ENCODE results near the gene RBFOX2.
"Not testable (repeated sequence)": the region's sequence is repeated elsewhere in the genome, so short reads cannot be mapped to it uniquely, and the experiment has no call there.

The RBFOX2 gene

GRCh38 chr22:35995348-35995747 lies 33.3 kb downstream of the RBFOX2 start:
- Histone ChIP-seq H3K36me3 (no peaks in the 10 kb centered on the region), H3K4me3 (ENCODE audit: low read depth, low read length) (no peak overlapping the region), H3K27me3 (ENCODE audit: insufficient read depth, low read depth, severe bottlenecking) (no peaks in the 10 kb centered on the region), H3K27ac (no peak overlapping the region), H3K9me3 (ENCODE audit: severe bottlenecking) (peaks cover 3% of the 10 kb centered on the region)
- DNase-seq = no peak
- no peak for TF ChIP-seq CTCF (IDR thresholded peaks at IDR 0.05; ENCODE audit: low read depth, low read length)

GRCh38 chr22:35993727-35994126 lies 34.9 kb downstream of the RBFOX2 start:
- H3K27me3 ChIP-seq (ENCODE audit: insufficient read depth, low read depth, severe bottlenecking); H3K27ac ChIP-seq; H3K4me3 ChIP-seq (ENCODE audit: low read depth, low read length); H3K9me3 ChIP-seq (ENCODE audit: severe bottlenecking); H3K36me3 ChIP-seq; DNase-seq: not testable (repeated sequence)

- Histone ChIP-seq H3K4me3 (ENCODE audit: low read depth, low read length) (no peak overlapping the region), H3K27ac (no peak overlapping the region), H3K27me3 (ENCODE audit: insufficient read depth, low read depth, severe bottlenecking) (no peaks in the 10 kb centered on the region), H3K36me3 (no peaks in the 10 kb centered on the region), H3K9me3 (ENCODE audit: severe bottlenecking) (peaks cover 3% of the 10 kb centered on the region)
- no peak for DNase-seq
- TF ChIP-seq CTCF (IDR thresholded peaks at IDR 0.05; ENCODE audit: low read depth, low read length) = no peak
These were observed 35.4 kb downstream of the RBFOX2 start for GRCh38 chr22:35993048-35993714.

- TF ChIP-seq CTCF (IDR thresholded peaks at IDR 0.05; ENCODE audit: low read depth, low read length) = no peak
These were observed 37.5 kb downstream of the RBFOX2 start for GRCh38 chr22:35991168-35991567.

GRCh38 chr22:35988030-35988429 lies 40.6 kb downstream of the RBFOX2 start:
- no peaks in the 10 kb centered on the region for H3K9me3 ChIP-seq (ENCODE audit: severe bottlenecking)
- no peak overlapping the region for H3K4me3 ChIP-seq (ENCODE audit: low read depth, low read length)
- DNase-seq = no peak
- no peak overlapping the region for H3K27ac ChIP-seq
- no peak for TF ChIP-seq CTCF (IDR thresholded peaks at IDR 0.05; ENCODE audit: low read depth, low read length)
- H3K36me3 ChIP-seq = no peaks in the 10 kb centered on the region
- no peaks in the 10 kb centered on the region for H3K27me3 ChIP-seq (ENCODE audit: insufficient read depth, low read depth, severe bottlenecking)

More at GRCh38 chr22:35991168-35991567, 37.5 kb downstream of the RBFOX2 start:
- no peak overlapping the region for H3K4me3 ChIP-seq (ENCODE audit: low read depth, low read length)
- no peak overlapping the region for H3K27ac ChIP-seq
- H3K36me3 ChIP-seq = no peaks in the 10 kb centered on the region
- H3K27me3 ChIP-seq (ENCODE audit: insufficient read depth, low read depth, severe bottlenecking) = no peaks in the 10 kb centered on the region
- peaks cover 3% of the 10 kb centered on the region for H3K9me3 ChIP-seq (ENCODE audit: severe bottlenecking)
- DNase-seq = no peak

- no peak for DNase-seq
- H3K36me3 ChIP-seq = no peaks in the 10 kb centered on the region
- no peak overlapping the region for H3K27ac ChIP-seq
- H3K4me3 ChIP-seq (ENCODE audit: low read depth, low read length) = no peak overlapping the region
- H3K27me3 ChIP-seq (ENCODE audit: insufficient read depth, low read depth, severe bottlenecking) = no peaks in the 10 kb centered on the region
- no peak for TF ChIP-seq CTCF (IDR thresholded peaks at IDR 0.05; ENCODE audit: low read depth, low read length)
- no peaks in the 10 kb centered on the region for H3K9me3 ChIP-seq (ENCODE audit: severe bottlenecking)
These were observed 41.1 kb downstream of the RBFOX2 start for GRCh38 chr22:35987487-35987886.
